ENCODE data around the gene SINHCAF. TPM values are rescaled to one million over a fixed set of nuclear protein-coding genes. Genes with fewer than 3 reads are reported as not detected.
"Not testable (repeated sequence)": the region's sequence is repeated elsewhere in the genome, so short reads cannot be mapped to it uniquely, and the experiment has no call there.

Gene SINHCAF, protein sequence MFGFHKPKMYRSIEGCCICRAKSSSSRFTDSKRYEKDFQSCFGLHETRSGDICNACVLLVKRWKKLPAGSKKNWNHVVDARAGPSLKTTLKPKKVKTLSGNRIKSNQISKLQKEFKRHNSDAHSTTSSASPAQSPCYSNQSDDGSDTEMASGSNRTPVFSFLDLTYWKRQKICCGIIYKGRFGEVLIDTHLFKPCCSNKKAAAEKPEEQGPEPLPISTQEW
- total RNA-seq (13.2 and 14.4 TPM in 2 replicates), polyA plus RNA-seq (12.3 and 16.4 TPM in 2 replicates), polyA minus RNA-seq (ENCODE audit: low replicate concordance) (0.89 and 4.7 TPM in 2 replicates)
- polyA plus RNA-seq (2012), result 6.2 and 9.5 TPM in 2 replicates

- peaks cover 26% of the 10 kb centered on the region for H3K79me2 ChIP-seq (ENCODE audit: control insufficient read depth, insufficient read depth, low read length)
- H3K27me3 ChIP-seq (ENCODE audit: control insufficient read depth, insufficient read depth, low read length), result peaks cover 3% of the 10 kb centered on the region
- peak within 1 kb of the TSS; percentile 83 for H3K27ac ChIP-seq (ENCODE audit: insufficient read depth, low read length)
- no peaks in the 10 kb centered on the region for H3K36me3 ChIP-seq (ENCODE audit: control insufficient read depth, insufficient read depth, low read length)
- TF ChIP-seq EZH2 (IDR thresholded peaks at IDR 0.05; ENCODE audit: low read length, missing control alignments) (no peak), CTCF (conservative IDR thresholded peaks at IDR 0.05 in 1 of 2, IDR thresholded peaks at IDR 0.05 in 1 of 2; ENCODE audit: low read depth in 1 of 2, low read length in 2 of 2) (no peak)
- H3K4me3 ChIP-seq (replicated peaks in 1 of 4; ENCODE audit: control extremely low read depth in 1 of 4, insufficient read depth in 1 of 4, low read depth in 3 of 4, low read length in 4 of 4), result peak within 1 kb of the TSS; percentile 69 to 91 (median 73)
- no peaks in the 10 kb centered on the region for H3K9me3 ChIP-seq (ENCODE audit: control insufficient read depth, insufficient read depth, low read depth, low read length)
- no peaks in the 10 kb centered on the region for H3K4me1 ChIP-seq (ENCODE audit: control insufficient read depth, extremely low read depth, insufficient read depth, low read length)
- H3K4me2 ChIP-seq (ENCODE audit: extremely low read depth, insufficient read depth, low read length), result peak within 1 kb of the TSS; percentile 92
- H2AFZ ChIP-seq (ENCODE audit: low read length), result peak within 1 kb of the TSS; percentile 90
- peak within 1 kb of the TSS; percentile 75 for H3K9ac ChIP-seq (ENCODE audit: insufficient read depth, low read length)
- no peaks in the 10 kb centered on the region for H4K20me1 ChIP-seq (ENCODE audit: control insufficient read depth, extremely low read depth, insufficient read depth, low read length)
- DNase-seq (ENCODE audit: low read depth in 2 of 2), result peak; percentile 98 to 99
Observed at GRCh38 chr12:31325877-31326631, at the start of gene SINHCAF. TSS of gene SINHCAF (minus strand) at chr12:31326150. CDS start at chr12:31298204, 27,946 bp downstream.

- H3K4me2 ChIP-seq (ENCODE audit: extremely low read depth, insufficient read depth, low read length); H3K4me3 ChIP-seq (replicated peaks in 1 of 4; ENCODE audit: control extremely low read depth in 1 of 4, insufficient read depth in 1 of 4, low read depth in 3 of 4, low read length in 4 of 4); H3K4me1 ChIP-seq (ENCODE audit: control insufficient read depth, extremely low read depth, insufficient read depth, low read length); H3K79me2 ChIP-seq (ENCODE audit: control insufficient read depth, insufficient read depth, low read length); H4K20me1 ChIP-seq (ENCODE audit: control insufficient read depth, extremely low read depth, insufficient read depth, low read length); H3K27ac ChIP-seq (ENCODE audit: insufficient read depth, low read length); H3K27me3 ChIP-seq (ENCODE audit: control insufficient read depth, insufficient read depth, low read length); H3K9me3 ChIP-seq (ENCODE audit: control insufficient read depth, insufficient read depth, low read depth, low read length); DNase-seq (ENCODE audit: low read depth in 2 of 2); H2AFZ ChIP-seq (ENCODE audit: low read length); H3K9ac ChIP-seq (ENCODE audit: insufficient read depth, low read length); H3K36me3 ChIP-seq (ENCODE audit: control insufficient read depth, insufficient read depth, low read length): not testable (repeated sequence)
Observed at GRCh38 chr12:31375422-31375821, 49.5 kb upstream of the SINHCAF start.

GRCh38 chr12:31371256-31371620, 45.3 kb upstream of the SINHCAF start:
- H3K4me2 ChIP-seq (ENCODE audit: extremely low read depth, insufficient read depth, low read length), result no peak overlapping the region
- H3K79me2 ChIP-seq (ENCODE audit: control insufficient read depth, insufficient read depth, low read length), result no peaks in the 10 kb centered on the region
- no peaks in the 10 kb centered on the region for H4K20me1 ChIP-seq (ENCODE audit: control insufficient read depth, extremely low read depth, insufficient read depth, low read length)
- no peak overlapping the region for H3K9ac ChIP-seq (ENCODE audit: insufficient read depth, low read length)
- no peak overlapping the region for H3K4me3 ChIP-seq (replicated peaks in 1 of 4; ENCODE audit: control extremely low read depth in 1 of 4, insufficient read depth in 1 of 4, low read depth in 3 of 4, low read length in 4 of 4)
- H2AFZ ChIP-seq (ENCODE audit: low read length), result no peak overlapping the region
- no peaks in the 10 kb centered on the region for H3K9me3 ChIP-seq (ENCODE audit: control insufficient read depth, insufficient read depth, low read depth, low read length)
- H3K4me1 ChIP-seq (ENCODE audit: control insufficient read depth, extremely low read depth, insufficient read depth, low read length), result no peaks in the 10 kb centered on the region
- no peaks in the 10 kb centered on the region for H3K36me3 ChIP-seq (ENCODE audit: control insufficient read depth, insufficient read depth, low read length)
- no peak for DNase-seq (ENCODE audit: low read depth in 2 of 2)
- H3K27ac ChIP-seq (ENCODE audit: insufficient read depth, low read length), result no peak overlapping the region
- TF ChIP-seq CTCF (conservative IDR thresholded peaks at IDR 0.05 in 1 of 2, IDR thresholded peaks at IDR 0.05 in 1 of 2; ENCODE audit: low read depth in 1 of 2, low read length in 2 of 2), result no peak
- TF ChIP-seq EZH2 (IDR thresholded peaks at IDR 0.05; ENCODE audit: low read length, missing control alignments), result no peak
- H3K27me3 ChIP-seq (ENCODE audit: control insufficient read depth, insufficient read depth, low read length), result no peaks in the 10 kb centered on the region
